GM12878 (cell line): ENCODE measurements around the gene GUCY1A1. TPM values are rescaled to one million over a fixed set of nuclear protein-coding genes. Genes with fewer than 3 reads are reported as not detected.
A peak's percentile ranks its signal among the peaks of the same experiment; 100 is the strongest.

Experiments
- CTCF ChIP-seq, 3 experiments: IDR thresholded peaks in 2 of 3; conservative IDR thresholded peaks in 1 of 3; 2 replicates each; pipeline ENCODE4 v1.5.1; 2011; ENCODE audit warnings: low read depth in 3 of 3, low read length in 3 of 3, mild to moderate bottlenecking in 3 of 3, control low read depth in 2 of 3, moderate library complexity in 2 of 3, inconsistent platforms in 1 of 3, mixed read lengths in 1 of 3; ENCODE audit not compliant: control insufficient read depth in 2 of 3, insufficient read depth in 1 of 3; ENCODE audit errors: extremely low read depth in 1 of 3
- ZBTB4 ChIP-seq: fragments of 450-650 bp; formaldehyde crosslinking; IDR thresholded peaks from 2 replicates; pipeline ENCODE4 v1.4.0; 2022; ENCODE audit warnings: mild to moderate bottlenecking, moderate library complexity
- polyA plus RNA-seq, 11 experiments: library from polyadenylated mRNA; depleted of rRNA in 4 of 11; unstranded in 6 of 11; stranded (reverse) in 5 of 11; fragments of >200 nt; fragmentation: Nextera tagmentation in 4 of 11; fragmentation: Illumina TruSeq in 1 of 11; extraction: Ambion mirVana in 4 of 11; extraction: Trizol in 1 of 11; gene quantifications; 1 replicate in 1 of 11; 2 replicates in 10 of 11; pipeline versions ENCODE4 v1.2.1 to v1.2.3, GENCODE V29; 2011 to 2016; ENCODE audit warnings: inconsistent platforms in 2 of 11, missing spikeins in 2 of 11, low read depth in 1 of 11
- total RNA-seq, 4 experiments: library from RNA; depleted of rRNA in 3 of 4; stranded (reverse); fragments of >200 nt in 3 of 4; fragmentation: Illumina TruSeq in 1 of 4; extraction: Trizol in 1 of 4; gene quantifications; 2 replicates each; pipeline versions ENCODE4 v1.2.1 to v1.2.3, GENCODE V29; 2013 to 2021
- TF ChIP-seq, protein P1 (sequence below): fragments of 450-650 bp; IDR thresholded peaks from 2 replicates; pipeline ENCODE4 v1.6.1; 2017; ENCODE audit warnings: mild to moderate bottlenecking, moderate library complexity
- TF ChIP-seq, protein P2 (sequence below): fragments of 450-650 bp; IDR thresholded peaks from 2 replicates; pipeline ENCODE4 v1.6.1; 2014; ENCODE audit warnings: mild to moderate bottlenecking

Gene GUCY1A1
- total and polyA plus RNA-seq, 10 of the 15 experiments (the other 5 are each of a cell fraction or from before 2014, with no cell fraction given), result 0.44 to 22.6 (median 0.55) TPM

DNA sequence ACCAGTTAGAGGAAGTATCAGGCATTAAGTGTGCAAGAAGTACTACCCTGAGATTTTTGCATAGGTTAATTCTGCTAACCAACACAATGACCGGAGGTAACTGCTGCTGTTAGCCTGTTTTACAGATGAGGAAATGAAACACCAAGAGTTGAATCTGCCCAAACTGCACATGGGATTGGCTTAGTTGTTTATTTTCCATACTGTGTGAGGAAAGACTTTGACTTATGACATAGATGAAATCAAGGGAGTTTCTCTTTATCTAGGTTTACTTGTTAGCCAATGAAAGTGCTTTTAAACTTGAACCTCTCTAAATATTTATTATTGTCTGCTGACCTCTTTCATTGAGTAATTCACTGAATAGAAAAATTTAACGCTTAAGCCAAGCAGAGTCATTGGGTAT, 102.4 kb downstream of the GUCY1A1 start (continued):
- TF ChIP-seq, protein P1, sequence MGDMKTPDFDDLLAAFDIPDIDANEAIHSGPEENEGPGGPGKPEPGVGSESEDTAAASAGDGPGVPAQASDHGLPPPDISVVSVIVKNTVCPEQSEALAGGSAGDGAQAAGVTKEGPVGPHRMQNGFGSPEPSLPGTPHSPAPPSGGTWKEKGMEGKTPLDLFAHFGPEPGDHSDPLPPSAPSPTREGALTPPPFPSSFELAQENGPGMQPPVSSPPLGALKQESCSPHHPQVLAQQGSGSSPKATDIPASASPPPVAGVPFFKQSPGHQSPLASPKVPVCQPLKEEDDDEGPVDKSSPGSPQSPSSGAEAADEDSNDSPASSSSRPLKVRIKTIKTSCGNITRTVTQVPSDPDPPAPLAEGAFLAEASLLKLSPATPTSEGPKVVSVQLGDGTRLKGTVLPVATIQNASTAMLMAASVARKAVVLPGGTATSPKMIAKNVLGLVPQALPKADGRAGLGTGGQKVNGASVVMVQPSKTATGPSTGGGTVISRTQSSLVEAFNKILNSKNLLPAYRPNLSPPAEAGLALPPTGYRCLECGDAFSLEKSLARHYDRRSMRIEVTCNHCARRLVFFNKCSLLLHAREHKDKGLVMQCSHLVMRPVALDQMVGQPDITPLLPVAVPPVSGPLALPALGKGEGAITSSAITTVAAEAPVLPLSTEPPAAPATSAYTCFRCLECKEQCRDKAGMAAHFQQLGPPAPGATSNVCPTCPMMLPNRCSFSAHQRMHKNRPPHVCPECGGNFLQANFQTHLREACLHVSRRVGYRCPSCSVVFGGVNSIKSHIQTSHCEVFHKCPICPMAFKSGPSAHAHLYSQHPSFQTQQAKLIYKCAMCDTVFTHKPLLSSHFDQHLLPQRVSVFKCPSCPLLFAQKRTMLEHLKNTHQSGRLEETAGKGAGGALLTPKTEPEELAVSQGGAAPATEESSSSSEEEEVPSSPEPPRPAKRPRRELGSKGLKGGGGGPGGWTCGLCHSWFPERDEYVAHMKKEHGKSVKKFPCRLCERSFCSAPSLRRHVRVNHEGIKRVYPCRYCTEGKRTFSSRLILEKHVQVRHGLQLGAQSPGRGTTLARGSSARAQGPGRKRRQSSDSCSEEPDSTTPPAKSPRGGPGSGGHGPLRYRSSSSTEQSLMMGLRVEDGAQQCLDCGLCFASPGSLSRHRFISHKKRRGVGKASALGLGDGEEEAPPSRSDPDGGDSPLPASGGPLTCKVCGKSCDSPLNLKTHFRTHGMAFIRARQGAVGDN, result peak; percentile 54; the same call in 1 of the 2 replicates
- TF ChIP-seq CTCF (IDR thresholded peaks at IDR 0.05 in 2 of 3, conservative IDR thresholded peaks at IDR 0.05 in 1 of 3; ENCODE audit: control insufficient read depth in 2 of 3, extremely low read depth in 1 of 3, insufficient read depth in 1 of 3, low read depth in 3 of 3, low read length in 3 of 3), result no peak
- no peak for TF ChIP-seq ZBTB4 (CRISPR knock-in tag)
- TF ChIP-seq, protein P2, sequence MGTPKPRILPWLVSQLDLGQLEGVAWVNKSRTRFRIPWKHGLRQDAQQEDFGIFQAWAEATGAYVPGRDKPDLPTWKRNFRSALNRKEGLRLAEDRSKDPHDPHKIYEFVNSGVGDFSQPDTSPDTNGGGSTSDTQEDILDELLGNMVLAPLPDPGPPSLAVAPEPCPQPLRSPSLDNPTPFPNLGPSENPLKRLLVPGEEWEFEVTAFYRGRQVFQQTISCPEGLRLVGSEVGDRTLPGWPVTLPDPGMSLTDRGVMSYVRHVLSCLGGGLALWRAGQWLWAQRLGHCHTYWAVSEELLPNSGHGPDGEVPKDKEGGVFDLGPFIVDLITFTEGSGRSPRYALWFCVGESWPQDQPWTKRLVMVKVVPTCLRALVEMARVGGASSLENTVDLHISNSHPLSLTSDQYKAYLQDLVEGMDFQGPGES, result no peak
